Measurements from ENCODE around the gene MBD2.

The MBD2 gene

DNA sequence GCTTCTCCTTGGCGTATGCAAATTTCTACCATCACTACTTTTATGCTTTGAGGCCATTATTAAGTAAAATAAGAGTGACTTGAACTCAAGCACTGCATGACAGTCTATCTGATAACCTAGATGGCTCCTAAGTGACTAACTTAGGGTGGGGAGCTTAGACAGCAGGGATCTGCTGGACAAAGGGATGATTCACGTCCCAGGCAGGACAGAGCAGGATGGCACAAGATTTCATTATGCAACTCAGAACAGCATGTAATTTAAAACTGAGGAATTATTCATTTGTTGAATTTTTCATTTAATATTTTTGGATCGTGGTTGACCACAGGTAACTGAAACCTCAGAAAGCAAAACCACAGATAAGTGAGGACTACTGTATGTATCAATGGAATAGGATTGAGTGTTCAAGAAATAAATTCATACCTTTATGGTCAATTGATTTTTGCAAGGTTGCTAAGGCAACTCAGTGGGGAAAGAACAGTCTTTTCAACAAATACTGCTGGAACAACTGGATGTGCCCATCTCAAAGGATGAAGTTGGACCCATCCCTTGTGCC is 115.3 kb downstream of the MBD2 start:
- no peak for DNase-seq (ENCODE audit: low read depth, low spot score)

DNA sequence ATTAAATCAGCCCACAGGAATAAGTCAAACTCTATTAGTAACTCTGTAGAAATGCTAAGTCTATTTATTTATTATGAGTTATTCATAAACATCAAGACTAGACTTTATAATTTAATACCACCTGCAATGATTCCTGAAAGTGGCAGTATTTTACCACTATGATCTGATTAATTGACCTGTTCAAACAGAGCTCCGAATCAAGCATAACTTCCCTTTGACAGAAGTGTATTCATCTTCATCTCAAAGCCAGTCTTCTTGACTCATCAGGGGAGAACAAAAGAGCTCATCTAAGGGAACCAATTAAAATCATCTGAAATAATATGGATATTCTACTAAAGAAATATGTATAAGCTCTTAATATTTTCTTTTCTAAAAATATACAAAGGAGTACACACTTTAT is 122.3 kb downstream of the MBD2 start:
- no peak for DNase-seq (ENCODE audit: low read depth, low spot score)

Measured in activated CD4-positive, CD25-positive, alpha-beta regulatory T cell treated with anti-CD3 and anti-CD28 coated beads, Interleukin-2, amount 50 U/mL, for 16 hours (primary cell).